Measurements from ENCODE around the gene ADGRB3.

The ADGRB3 gene

DNA sequence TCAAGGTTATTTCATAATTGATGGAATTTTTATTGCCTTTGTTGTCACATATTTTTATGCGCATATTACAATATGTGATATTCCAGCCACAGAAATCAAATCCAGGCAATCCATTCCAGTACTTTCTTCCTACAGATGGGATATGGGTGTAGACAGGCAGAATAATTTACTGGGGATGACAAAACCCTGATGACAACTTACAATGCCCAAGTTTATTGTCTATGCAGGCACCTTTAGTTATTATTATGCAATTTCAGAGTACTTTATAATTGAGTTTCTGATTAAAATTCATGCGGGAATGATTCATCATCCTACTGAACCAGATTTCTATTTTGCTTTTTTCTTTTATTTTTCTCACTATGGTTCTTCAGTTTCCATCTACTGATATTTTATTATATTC, 803.0 kb downstream of the ADGRB3 start:
- no peak overlapping the region for H3K27ac ChIP-seq
- no peak for DNase-seq (ENCODE audit: low read depth, low spot score)

Measured in epithelial cell of prostate (primary cell).